NB4 (cell line): ENCODE data around the gene PDE8A.

Experiments used
- DNase-seq: peaks from one replicate; pipeline ENCODE4 v3.0.0; 2010; ENCODE audit warnings: low read depth
- H3K4me3 ChIP-seq: one replicate; pipeline ENCODE4 v1.5.1; 2011; ENCODE audit warnings: mild to moderate bottlenecking, low read depth, low read length, moderate library complexity
- MYC ChIP-seq: IDR thresholded peaks from 2 replicates; pipeline ENCODE4 v1.6.1; 2011; ENCODE audit warnings: low read depth, low read length
- POLR2A ChIP-seq: IDR thresholded peaks from 2 replicates; pipeline ENCODE4 v1.6.1; 2011; ENCODE audit warnings: mild to moderate bottlenecking; ENCODE audit not compliant: insufficient read length; ENCODE audit errors: extremely low read depth
- TF ChIP-seq, protein P1 (sequence below): IDR thresholded peaks from 2 replicates; pipeline ENCODE4 v1.6.1; 2011; ENCODE audit warnings: low read depth, low read length
- TF ChIP-seq, protein P2 (sequence below): IDR thresholded peaks from one replicate; pipeline ENCODE4 v1.5.1; 2012; ENCODE audit warnings: low read depth, low read length

Gene PDE8A

DNA sequence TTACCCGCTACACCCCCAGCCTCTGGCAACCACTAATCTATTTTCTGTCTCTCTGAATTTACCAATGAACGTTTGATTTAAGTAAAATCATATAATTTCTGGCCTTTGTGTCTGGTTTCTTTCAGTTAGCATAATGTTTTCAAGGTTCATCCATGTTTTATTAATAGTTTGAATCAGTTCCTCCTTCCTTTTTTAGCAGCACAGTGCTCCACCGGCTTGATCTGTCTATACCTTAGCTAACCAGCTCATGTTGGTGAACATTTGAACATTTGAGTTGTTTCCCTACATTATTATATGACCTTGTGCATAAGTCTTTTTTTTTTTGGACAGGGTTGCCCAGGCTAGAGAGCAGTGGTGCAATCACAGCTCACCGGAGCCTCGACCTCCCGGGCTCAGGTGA lies 33.3 kb downstream of the PDE8A start:
- no peak for DNase-seq
- H3K4me3 ChIP-seq, result no peak overlapping the region
- TF ChIP-seq, protein P1, sequence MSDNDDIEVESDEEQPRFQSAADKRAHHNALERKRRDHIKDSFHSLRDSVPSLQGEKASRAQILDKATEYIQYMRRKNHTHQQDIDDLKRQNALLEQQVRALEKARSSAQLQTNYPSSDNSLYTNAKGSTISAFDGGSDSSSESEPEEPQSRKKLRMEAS, result no peak
- TF ChIP-seq MYC, result no peak
- no peak for TF ChIP-seq POLR2A
- TF ChIP-seq, protein P2, sequence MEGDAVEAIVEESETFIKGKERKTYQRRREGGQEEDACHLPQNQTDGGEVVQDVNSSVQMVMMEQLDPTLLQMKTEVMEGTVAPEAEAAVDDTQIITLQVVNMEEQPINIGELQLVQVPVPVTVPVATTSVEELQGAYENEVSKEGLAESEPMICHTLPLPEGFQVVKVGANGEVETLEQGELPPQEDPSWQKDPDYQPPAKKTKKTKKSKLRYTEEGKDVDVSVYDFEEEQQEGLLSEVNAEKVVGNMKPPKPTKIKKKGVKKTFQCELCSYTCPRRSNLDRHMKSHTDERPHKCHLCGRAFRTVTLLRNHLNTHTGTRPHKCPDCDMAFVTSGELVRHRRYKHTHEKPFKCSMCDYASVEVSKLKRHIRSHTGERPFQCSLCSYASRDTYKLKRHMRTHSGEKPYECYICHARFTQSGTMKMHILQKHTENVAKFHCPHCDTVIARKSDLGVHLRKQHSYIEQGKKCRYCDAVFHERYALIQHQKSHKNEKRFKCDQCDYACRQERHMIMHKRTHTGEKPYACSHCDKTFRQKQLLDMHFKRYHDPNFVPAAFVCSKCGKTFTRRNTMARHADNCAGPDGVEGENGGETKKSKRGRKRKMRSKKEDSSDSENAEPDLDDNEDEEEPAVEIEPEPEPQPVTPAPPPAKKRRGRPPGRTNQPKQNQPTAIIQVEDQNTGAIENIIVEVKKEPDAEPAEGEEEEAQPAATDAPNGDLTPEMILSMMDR, result no peak

DNA sequence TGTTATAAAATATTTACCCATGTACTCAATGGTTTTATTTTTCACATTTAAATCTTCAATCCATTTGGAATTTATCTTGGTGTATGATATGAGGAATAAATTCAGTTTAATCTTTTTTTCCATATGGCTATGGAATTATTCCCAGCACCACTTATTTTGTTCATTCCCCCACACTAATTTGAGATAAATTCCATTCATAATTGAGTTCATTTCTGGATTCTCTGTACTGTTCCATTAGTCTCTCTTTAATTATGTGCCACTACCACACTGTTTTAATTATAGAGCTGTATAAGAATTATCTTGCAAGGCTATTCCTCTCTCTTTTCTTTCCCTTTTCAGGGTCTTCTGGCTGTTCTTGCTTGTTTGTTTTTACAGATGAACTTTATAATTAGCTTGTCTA lies 34.6 kb downstream of the PDE8A start:
- no peak for TF ChIP-seq POLR2A
- DNase-seq, result no peak
- H3K4me3 ChIP-seq, result no peak overlapping the region

DNA sequence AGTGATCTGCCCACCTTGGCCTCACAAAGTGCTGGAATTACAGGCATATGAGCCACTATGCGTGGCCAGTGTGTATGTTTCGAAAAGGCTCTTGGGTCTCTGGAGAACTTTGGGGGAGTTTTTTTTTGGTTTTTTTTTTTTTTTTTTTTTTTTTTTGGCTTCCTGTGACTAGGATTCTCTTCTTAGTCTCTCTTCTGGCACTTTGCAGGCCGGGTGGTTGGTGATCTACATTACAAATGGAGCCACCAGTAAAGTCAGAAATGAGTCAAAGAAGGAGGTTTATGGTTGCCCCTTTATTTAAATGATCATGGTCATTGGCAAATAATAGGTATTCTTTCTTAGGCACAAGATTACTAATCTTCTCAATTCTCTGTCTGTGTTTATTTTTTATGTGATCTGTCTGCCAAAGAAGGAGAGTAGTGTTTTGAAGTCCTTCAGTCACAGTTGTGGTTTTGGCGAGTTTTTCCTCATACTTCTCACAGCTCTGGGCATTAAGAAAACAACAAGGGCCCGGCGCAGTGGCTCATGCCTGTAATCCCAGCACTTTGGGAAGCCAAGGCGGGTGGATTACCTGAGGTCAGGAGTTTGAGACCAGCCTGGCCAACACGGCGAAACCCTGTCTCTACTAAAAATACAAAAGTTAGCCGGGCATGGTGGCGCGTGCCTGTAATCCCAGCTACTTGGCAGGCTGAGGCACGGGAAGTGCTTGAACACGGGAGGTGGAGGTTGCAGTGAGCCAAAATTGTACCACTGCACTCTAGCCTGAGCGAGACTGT lies 38.3 kb downstream of the PDE8A start:
- no peak for DNase-seq
- no peak overlapping the region for H3K4me3 ChIP-seq
- TF ChIP-seq, protein P1, result no peak
- no peak for TF ChIP-seq MYC
- TF ChIP-seq, protein P2, result no peak
- TF ChIP-seq POLR2A, result no peak

DNA sequence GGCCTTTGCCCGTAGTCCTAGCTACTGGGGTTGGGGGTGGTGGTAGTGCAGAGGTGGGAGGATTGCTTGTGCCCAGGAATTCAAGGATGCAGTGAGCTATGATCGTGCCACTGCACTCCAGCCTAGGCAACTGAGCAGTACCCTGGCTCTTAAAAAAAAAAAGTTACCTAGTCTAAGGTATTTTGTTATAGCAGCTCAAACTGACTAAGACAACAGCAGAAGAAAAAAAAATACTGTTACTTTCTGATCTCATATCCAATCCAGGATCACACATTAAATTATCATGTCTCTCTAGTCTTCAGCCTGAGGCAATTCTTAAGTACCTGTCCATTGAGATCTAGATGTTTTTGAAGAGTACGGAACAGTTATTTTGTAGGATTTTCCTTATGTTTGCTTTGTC lies 39.8 kb downstream of the PDE8A start:
- no peak for DNase-seq
- no peak overlapping the region for H3K4me3 ChIP-seq
- TF ChIP-seq, protein P1, result no peak
- TF ChIP-seq, protein P2, result no peak
- TF ChIP-seq MYC, result no peak
- no peak for TF ChIP-seq POLR2A

DNA sequence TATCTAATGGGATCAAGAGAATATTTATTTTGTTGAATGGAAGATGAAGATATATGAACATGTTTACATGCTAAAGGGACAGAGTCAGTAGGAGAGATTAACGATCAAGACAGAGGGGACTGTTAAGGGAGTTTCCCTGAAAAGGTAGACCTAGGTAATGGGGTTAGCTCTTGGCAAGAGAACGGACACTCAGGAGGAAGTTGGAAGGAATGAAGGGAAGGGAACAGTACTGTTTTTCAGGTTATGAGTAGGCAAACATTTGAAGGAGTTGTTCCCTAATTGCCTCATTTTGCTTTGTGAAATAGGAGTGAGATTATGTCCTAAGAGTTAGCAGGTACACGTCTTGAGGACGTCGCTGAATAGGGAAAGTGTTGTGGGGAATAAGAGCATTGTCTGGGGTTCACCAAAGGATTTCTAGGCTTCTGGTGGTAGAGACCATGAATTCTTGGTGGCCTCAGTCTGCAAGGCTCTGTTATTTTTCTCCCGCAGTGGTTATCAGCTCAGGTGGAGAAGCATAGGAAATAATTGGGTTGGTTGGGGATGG lies 41.3 kb downstream of the PDE8A start:
- TF ChIP-seq MYC, result no peak
- no peak for TF ChIP-seq POLR2A
- TF ChIP-seq, protein P1, result no peak
- TF ChIP-seq, protein P2, result no peak
- DNase-seq, result no peak
- no peak overlapping the region for H3K4me3 ChIP-seq

DNA sequence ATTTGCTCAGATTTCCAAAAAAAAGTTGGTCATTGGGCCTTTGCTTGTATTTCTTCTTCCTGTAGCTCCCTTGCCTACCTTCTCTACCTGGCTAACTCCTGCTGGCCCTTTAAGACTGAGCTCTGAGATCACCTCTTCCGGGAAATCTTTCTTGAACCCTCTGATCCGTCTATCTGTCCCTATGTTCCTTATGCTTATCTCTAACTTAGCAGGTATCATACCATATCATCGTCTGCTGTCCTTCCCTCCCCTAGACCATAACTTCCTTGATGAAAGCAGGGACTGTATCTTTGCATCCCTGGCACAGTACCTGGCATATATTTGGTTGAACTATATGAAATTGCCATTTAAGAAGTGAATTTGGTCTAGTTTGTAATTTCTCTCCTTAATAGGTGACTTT lies 42.3 kb downstream of the PDE8A start:
- TF ChIP-seq, protein P1, result no peak
- TF ChIP-seq POLR2A, result no peak
- TF ChIP-seq, protein P2, result no peak
- TF ChIP-seq MYC, result no peak
- no peak overlapping the region for H3K4me3 ChIP-seq
- no peak for DNase-seq
